Measurements from ENCODE around the gene ZNF668.
A peak's percentile ranks its signal among the peaks of the same experiment; 100 is the strongest.

ZNF668 gene

DNA sequence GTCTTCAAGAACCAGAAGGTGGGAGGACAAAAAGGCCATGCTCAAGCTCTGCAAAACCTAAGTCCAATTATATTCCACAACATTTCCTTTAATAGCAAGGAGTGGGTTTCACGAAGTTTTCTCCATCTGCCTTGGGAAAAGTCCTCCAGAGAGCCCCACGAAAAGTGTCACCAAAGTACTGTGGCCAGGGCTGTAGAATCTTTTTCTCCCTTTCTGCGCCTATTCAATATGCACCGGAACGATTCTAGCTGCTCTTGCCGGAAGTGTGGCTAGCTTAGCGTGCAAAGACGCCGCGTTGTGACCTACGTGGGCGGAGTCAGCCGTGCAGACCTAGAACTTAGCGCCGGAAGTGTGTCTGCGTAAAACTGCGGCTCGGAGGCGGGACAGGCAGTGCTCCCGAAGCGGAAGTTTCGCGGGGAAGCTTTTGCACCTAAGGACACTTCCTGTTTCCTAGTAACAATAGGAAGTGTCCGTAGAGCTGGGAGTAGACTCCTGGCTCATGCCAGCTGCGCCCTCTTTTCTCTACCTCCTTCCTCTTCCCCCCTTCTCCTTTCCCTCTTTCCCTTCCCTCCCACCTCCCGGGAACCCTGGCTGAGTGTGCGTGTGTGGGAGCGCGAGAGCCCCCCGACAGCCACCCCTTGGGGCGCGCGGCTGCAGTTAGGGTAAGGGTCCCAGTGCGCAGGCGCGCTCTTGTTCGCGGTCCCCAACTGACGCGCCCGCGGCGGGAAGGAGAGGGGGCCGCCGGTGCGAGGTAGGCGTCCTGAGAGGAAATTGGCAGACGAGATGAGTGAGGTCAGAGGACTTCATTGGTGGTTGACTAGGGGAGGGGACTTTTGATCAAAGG is at the start of gene ZNF668, which contains the start of gene ZNF646:
ZNF668 (minus strand) TSS at position 271 of the 844 bp plus-strand sequence. CDS start 9,781 bp downstream, outside the sequence.
ZNF646 (plus strand) TSS at position 453 of the 844 bp plus-strand sequence. CDS start 1,903 bp downstream, outside the sequence.
- FAIRE-seq: peak; percentile 56

DNA sequence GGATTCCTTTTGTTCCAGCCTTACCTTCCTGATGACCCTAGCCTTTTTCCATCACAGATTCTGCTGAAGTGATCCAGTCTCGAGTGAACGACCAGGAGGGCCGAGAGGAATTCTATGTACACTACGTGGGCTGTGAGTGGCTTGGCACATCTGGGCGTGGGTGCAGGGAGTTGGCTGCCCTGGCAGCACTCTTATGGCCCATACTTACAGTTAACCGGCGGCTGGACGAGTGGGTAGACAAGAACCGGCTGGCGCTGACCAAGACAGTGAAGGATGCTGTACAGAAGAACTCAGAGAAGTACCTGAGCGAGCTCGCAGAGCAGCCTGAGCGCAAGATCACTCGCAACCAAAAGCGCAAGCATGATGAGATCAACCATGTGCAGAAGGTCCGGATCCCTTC is 46.1 kb upstream of the ZNF668 start:
- no peak for FAIRE-seq

GRCh38 chr16:31118223-31119155 is 44.4 kb upstream of the ZNF668 start:
- FAIRE-seq: no peak

GRCh38 chr16:31117384-31118222 is 43.6 kb upstream of the ZNF668 start, which contains the start of gene KAT8:
KAT8 (plus strand) TSS chr16:31117664; CDS start chr16:31117682, 18 bp downstream.
- FAIRE-seq: peak; percentile 13

GRCh38 chr16:31114468-31114867 is 40.4 kb upstream of the ZNF668 start:
- no peak for FAIRE-seq

- FAIRE-seq: no peak
These were observed 39.4 kb upstream of the ZNF668 start for GRCh38 chr16:31113121-31114120.

DNA sequence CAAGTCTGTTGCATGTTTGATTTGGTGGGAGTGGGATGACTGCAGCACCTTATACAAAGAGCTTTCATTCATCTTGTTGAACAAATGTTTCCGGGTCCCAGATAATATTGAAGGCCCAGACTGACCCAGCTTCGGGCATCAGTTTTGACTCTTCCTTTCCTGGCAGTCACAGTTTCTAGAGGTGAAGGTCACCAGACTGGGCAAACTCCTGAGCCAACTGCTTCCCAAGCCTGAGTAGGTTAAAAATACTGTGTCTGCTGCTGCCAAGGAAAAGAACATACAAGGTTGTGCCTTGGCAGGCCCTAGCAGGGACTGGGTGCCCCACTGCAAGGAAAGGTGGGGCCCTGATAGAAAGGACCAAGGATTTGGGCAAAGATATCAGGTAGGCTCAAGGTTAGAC is 38.7 kb upstream of the ZNF668 start:
- FAIRE-seq: no peak

- no peak for FAIRE-seq
These were observed 37.9 kb upstream of the ZNF668 start for GRCh38 chr16:31111881-31112466.

GRCh38 chr16:31110106-31111034 is 36.3 kb upstream of the ZNF668 start:
- FAIRE-seq: no peak

DNA sequence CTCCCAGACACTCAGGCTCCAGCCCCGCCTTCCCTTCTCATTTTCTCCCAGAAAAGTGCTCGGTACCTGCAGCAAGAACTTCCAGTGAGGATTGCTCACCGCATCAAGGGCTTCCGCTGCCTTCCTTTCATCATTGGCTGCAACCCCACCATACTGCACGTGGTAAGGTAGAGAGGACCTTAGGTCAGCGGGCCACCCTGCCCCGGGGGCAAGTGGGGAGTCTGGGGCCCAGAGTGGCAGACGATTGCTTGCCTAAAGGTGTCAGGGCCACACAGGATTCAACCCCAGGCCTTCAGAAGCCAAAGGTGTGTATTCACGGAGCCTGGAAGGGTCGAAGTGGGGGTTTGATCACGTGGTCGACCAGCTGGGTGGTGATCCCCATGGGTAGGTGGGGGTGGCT is 35.6 kb upstream of the ZNF668 start:
- no peak for FAIRE-seq

DNA sequence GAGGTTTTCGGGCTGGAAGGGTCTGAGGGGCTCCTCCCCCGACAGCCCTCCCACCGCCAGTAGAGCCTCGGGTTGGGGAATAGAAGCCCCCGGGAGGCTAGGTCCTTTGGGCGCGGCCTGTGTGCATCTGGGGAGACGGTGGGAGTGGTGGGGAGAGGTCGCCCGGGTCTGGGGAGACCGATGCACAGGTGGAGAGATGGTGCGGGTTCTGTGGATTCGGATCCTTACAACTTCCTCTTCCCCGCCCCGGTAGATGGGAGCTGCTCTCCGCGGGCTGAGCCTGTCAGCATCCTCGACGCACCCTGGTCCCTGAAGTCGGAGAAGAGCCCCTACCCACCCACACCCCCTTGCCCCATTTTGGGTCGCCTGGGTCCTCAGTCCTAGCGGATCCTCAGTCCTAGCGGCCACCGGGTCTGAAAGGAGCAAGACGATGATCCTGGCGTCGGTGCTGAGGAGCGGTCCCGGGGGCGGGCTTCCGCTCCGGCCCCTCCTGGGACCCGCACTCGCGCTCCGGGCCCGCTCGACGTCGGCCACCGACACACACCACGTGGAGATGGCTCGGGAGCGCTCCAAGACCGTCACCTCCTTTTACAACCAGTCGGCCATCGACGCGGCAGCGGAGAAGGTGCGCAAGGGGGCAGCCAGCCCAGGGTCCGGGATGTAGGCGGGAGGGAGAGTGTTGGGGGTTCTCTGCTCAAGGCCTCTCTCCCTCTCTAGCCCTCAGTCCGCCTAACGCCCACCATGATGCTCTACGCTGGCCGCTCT is 34.9 kb upstream of the ZNF668 start:
- FAIRE-seq: no peak

DNA sequence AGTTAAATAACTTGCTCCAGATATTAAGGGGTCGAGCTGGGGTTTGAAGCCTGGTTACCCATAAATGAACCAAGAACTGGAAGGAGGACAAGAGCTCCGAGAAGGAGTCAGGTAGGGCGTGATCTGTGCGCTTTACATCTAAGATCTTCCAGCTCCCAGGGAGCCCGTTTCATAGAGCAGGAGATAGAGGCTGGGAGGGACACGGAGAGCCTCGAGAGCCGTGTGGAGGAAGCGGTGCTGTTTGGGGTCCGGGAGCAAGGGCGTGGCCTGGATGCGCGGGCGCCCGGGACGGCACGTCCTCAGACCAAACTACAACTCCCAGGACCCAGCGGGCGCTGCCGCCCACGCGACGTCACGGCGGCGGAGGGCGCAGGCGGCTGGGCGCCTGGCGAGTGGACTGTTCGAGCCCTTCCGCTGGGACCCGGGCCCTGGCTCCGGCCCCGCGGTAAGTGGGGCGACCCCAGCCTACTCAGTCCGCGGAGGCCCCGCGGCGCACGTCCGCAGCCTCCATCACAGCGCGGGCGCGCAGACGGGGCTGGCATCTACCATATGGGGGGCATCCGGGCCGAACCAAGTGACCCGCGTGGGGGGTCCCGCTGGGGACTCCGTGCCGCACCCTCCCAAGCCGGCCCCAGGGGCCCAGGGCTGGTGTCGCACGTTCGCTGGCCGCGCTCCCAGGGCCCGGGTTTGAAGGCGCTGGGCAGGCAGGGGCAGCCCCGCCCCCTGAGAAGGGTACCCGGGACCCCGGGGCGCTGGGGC is 34.2 kb upstream of the ZNF668 start, which contains the start of gene BCKDK:
BCKDK (plus strand) TSS at position 352 of the 759 bp plus-strand sequence. CDS start 838 bp downstream, outside the sequence.
- FAIRE-seq: no peak

DNA sequence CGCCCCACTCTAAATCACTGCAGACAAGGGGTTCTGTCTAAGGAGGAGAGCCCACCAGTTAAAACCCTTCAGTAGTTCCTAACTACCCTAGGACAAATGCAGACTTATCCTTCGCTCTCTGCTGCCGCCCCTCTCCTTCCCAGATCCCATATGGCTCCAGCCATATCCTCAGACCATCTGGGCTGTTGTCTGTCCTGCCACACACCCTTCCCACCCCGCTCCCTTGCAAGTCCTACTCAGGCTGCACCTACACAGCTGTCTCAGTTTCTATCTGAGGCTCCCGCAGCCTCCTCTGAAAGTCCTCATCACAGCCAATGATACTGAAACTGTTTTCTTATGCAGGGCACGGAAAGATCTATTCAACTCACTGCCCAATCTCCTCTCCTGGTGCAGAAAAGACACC is 33.4 kb upstream of the ZNF668 start:
- FAIRE-seq: no peak

DNA sequence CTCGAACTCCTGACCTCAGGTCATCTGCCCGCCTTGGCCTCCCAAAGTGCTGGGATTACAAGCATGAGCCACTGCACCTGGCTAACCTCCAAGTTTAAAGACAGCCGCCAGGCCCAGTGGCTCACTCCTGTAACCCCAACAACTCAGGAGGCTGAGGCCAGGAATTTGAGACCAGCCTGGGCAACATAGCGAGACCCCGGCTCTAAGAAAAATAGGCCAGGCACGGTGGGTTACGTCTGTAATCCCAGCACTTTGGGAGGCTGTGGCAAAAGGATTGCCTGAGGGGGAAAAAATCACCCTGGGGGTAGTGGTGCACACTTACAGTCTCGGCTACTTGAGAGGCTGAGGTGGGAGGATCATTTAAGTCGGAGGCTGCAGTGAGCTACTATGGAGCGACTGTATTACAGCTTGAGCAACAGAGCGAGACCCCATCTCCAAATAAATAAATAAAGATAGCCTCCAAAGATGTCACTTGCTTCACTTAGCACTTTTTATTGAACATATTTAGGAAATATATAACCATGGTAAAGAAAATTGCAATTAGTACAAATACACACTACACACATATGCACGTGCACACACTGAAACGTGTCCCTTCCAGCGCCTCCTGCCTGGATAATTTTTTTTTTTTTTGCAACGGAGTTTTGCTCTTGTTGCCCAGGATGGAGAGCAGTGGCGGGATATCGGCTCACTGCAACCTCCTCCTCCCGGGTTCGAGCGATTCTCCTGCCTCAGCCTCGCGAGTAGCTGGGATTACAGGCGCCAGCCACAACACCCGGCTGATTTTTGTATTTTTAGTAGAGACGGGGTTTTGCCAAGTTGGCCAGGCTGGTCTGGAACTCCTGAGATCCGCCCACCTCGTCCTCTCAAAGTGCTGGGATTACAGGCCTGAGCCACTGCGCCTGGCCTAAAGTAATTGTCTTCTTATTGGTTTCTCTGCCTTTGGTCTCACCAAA is 32.7 kb upstream of the ZNF668 start:
- no peak for FAIRE-seq

DNA sequence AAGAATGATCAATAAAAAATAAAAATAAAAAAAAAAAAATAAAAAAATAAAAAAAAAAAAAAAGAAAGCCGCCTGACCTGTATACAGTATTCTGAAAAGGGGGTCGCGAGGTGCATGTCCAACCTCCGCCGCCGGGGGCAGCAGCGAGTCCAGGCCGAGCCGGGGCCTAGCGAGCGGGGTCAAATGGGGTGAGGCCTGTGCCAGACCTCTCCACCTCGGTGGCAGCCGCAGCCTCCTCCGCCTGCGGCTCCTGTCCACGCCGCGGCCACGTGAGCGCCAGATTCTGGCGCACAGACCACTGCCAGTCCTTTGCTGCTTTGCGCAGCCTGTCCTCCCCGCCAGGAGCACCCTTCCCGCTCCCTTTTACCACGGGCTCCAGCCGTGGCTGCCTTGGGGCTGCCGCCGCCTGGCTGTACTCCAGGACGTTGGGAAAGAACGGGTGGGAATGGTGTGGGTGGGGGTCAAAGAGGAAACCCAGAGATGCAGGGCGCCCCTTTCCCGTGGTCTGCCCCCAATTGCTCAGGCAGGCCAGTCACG is 31.7 kb upstream of the ZNF668 start:
- FAIRE-seq: no peak

Measured in islet of Langerhans (tissue), 1 donor.